AG09309 (cell line): ENCODE measurements around the gene ABCA8.

Source experiments
- DNase-seq: peaks from one replicate; pipeline ENCODE4 v3.0.0-alpha.2; 2010; ENCODE audit warnings: low read depth
- H3K4me3 ChIP-seq: 2 replicates; pipeline ENCODE4 v1.5.1; 2011; ENCODE audit warnings: mild to moderate bottlenecking, low read depth, low read length, moderate library complexity; ENCODE audit not compliant: control insufficient read depth
- CTCF ChIP-seq: IDR thresholded peaks from 2 replicates; pipeline ENCODE4 v1.5.1; 2011; ENCODE audit warnings: mild to moderate bottlenecking, low read depth, low read length, inconsistent platforms; ENCODE audit not compliant: insufficient read depth, control insufficient read depth; ENCODE audit errors: missing control alignments

The ABCA8 gene

GRCh38 chr17:68892193-68892592 is 63.0 kb downstream of the ABCA8 start:
- TF ChIP-seq CTCF = no peak

GRCh38 chr17:68886401-68886800 is 68.8 kb downstream of the ABCA8 start:
- no peak for TF ChIP-seq CTCF
- no peak overlapping the region for H3K4me3 ChIP-seq
- no peak for DNase-seq

More at GRCh38 chr17:68892193-68892592, 63.0 kb downstream of the ABCA8 start:
- DNase-seq = no peak
- no peak overlapping the region for H3K4me3 ChIP-seq

GRCh38 chr17:68884888-68885287 is 70.3 kb downstream of the ABCA8 start:
- H3K4me3 ChIP-seq = no peak overlapping the region
- DNase-seq = no peak
- TF ChIP-seq CTCF = no peak

GRCh38 chr17:68878226-68878885 is 76.8 kb downstream of the ABCA8 start:
- no peak for DNase-seq
- no peak for TF ChIP-seq CTCF
- H3K4me3 ChIP-seq = no peak overlapping the region

- H3K4me3 ChIP-seq = no peak overlapping the region
- DNase-seq = no peak
- no peak for TF ChIP-seq CTCF
Measured at GRCh38 chr17:68871447-68871846, 83.7 kb downstream of the ABCA8 start.

GRCh38 chr17:68870976-68871375 is 84.2 kb downstream of the ABCA8 start:
- TF ChIP-seq CTCF = no peak
- DNase-seq = no peak
- no peak overlapping the region for H3K4me3 ChIP-seq

- no peak for TF ChIP-seq CTCF
- no peak overlapping the region for H3K4me3 ChIP-seq
- no peak for DNase-seq
Measured at GRCh38 chr17:68870161-68870826, 84.9 kb downstream of the ABCA8 start.
